BLaER1 (cell line): ENCODE results near the gene RTP2.

Experiments used
- H3K27ac ChIP-seq: shearing (Covaris generic); formaldehyde crosslinking; 2 replicates; pipeline ENCODE4 v1.8.1; 2022
- H3K27me3 ChIP-seq: shearing (Covaris generic); formaldehyde crosslinking; 2 replicates; pipeline ENCODE4 v1.8.1; 2022
- H3K36me3 ChIP-seq: shearing (Covaris generic); formaldehyde crosslinking; 2 replicates; pipeline ENCODE4 v1.8.1; 2022
- H3K4me1 ChIP-seq: shearing (Covaris generic); formaldehyde crosslinking; 2 replicates; pipeline ENCODE4 v1.8.1; 2022
- H3K4me2 ChIP-seq: shearing (Covaris generic); formaldehyde crosslinking; 2 replicates; pipeline ENCODE4 v1.8.1; 2022
- H3K4me3 ChIP-seq: shearing (Covaris generic); formaldehyde crosslinking; 2 replicates; pipeline ENCODE4 v1.8.1; 2022
- H3K9ac ChIP-seq: shearing (Covaris generic); formaldehyde crosslinking; 2 replicates; pipeline ENCODE4 v1.8.1; 2022
- H3K9me3 ChIP-seq: shearing (Covaris generic); formaldehyde crosslinking; 2 replicates; pipeline ENCODE4 v1.8.1; 2022
- H4K20me1 ChIP-seq: shearing (Covaris generic); formaldehyde crosslinking; 2 replicates; pipeline ENCODE4 v1.8.1; 2022
- Cebpa-rat ChIP-seq: shearing (Covaris generic); IDR thresholded peaks from 2 replicates; pipeline ENCODE4 v1.8.1; 2022

The RTP2 gene

DNA sequence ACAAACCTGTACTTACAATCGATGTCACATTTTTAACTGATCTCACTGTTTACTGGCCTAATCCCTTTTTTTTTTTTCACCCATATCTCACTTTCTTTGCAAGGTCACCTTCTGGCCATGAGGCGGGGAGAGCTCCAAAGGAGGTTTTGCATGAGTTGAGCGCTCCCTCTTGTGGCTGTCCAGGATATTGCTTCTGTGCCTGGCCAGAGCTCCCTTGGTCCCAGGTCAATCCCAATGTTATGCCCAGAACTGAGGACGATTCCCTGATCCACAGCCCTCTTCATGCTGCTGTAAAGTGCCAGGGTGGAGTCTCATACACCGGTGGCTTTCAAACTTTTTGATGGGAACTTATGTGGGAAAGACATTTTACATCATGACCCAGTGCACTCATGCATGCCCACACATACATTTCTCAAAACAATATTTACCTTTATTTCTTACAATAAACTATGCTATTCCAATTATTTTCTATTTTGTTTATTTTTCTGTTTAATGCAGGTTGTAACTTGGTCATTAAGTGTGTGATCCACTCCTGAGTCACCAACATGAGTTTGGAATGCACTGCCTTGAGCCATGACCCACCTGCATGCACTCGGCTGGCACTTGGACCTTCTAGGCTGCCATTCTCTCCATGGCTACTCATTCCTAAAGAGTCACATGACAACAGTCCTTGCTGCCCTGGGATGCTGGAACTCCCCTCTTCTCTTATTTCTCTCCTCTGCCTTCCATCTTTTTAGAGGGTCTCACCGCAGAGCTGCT is 22.5 kb downstream of the RTP2 start:
- Histone ChIP-seq H3K36me3 (no peaks in the 10 kb centered on the region), H3K9ac (no peak overlapping the region), H3K9me3 (no peaks in the 10 kb centered on the region), H4K20me1 (no peaks in the 10 kb centered on the region), H3K4me1 (no peaks in the 10 kb centered on the region), H3K27ac (no peak overlapping the region), H3K27me3 (no peaks in the 10 kb centered on the region; the same call in 1 of the 2 replicates), H3K4me3 (no peak overlapping the region), H3K4me2 (no peak overlapping the region)
- no peak for TF ChIP-seq Cebpa-rat

DNA sequence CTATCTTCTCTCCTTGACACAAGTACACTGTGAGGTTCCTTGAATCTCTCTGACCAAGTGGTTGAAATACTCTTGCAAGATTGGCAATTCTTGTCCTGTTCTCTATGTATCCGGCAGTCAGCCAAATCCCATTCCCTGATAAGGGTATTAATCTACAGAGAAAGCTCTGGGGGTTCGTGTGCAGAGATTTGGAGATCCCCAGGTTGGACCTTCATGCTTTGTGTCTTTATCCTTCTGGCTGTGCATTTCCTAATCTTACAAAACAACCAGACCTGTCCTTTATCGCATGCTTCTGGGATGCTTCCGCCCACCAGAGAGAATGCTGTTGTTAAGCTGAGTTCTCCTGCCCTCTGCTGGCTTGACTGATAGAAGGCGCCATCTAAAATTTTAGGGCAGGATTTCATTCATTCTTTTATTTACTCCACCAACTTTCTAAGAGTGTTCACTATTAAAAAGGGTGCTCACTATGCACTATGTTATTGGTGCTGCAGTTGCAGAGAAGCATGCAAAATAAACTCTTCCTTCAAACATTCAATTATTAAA is 23.6 kb downstream of the RTP2 start:
- Histone ChIP-seq H3K4me2 (no peak overlapping the region), H3K36me3 (no peaks in the 10 kb centered on the region), H3K4me1 (no peaks in the 10 kb centered on the region), H3K9me3 (no peaks in the 10 kb centered on the region), H3K27me3 (no peaks in the 10 kb centered on the region; the same call in 1 of the 2 replicates), H4K20me1 (no peaks in the 10 kb centered on the region), H3K4me3 (no peak overlapping the region), H3K9ac (no peak overlapping the region), H3K27ac (no peak overlapping the region)
- TF ChIP-seq Cebpa-rat, result no peak

DNA sequence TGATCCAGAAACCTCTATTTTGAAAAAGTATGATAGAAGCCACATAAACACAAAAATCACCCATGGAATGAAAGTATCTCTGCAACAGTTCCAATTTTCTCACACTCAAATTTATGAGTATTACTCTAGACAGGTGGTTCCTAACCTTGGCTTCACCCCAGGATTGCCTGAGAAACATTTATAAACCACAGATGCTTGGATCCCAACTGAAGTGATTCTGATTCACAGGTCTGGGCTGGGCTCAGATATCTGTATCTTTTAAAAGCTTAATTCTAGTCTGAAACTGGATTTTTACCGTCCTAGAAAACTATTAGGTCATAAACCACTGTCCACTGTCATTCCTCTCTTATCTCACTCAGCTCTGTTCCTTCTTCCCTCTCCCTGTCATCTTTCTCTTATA is 24.8 kb downstream of the RTP2 start:
- Histone ChIP-seq H3K36me3 (no peaks in the 10 kb centered on the region), H3K4me2 (no peak overlapping the region), H3K4me1 (no peaks in the 10 kb centered on the region), H3K27ac (no peak overlapping the region), H4K20me1 (no peaks in the 10 kb centered on the region), H3K9me3 (no peaks in the 10 kb centered on the region), H3K4me3 (no peak overlapping the region), H3K9ac (no peak overlapping the region), H3K27me3 (no peaks in the 10 kb centered on the region; the same call in 1 of the 2 replicates)
- TF ChIP-seq Cebpa-rat, result no peak

DNA sequence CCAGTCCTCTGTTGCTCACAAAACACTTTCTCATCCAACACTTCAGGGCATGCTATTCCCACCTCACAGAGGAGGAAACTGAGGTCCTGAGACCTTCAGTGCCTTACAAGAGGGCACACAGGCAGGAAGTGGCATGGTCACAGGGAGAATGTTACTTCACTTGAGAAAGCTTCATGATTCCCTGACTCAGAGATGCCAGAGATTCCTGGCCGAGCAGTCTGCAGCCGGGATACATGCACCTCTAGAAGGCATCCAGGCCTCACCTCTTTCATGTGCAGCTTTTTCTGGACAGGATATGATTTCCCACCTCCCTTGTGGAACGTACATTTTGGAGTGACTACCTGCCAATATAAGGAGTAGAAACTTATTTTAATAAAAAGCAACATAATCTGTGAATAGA is 29.3 kb downstream of the RTP2 start:
- Histone ChIP-seq H3K4me3 (no peak overlapping the region), H3K4me2 (no peak overlapping the region), H3K27me3 (no peaks in the 10 kb centered on the region; the same call in 1 of the 2 replicates), H3K27ac (no peak overlapping the region), H3K4me1 (no peaks in the 10 kb centered on the region), H3K9me3 (no peaks in the 10 kb centered on the region), H4K20me1 (no peaks in the 10 kb centered on the region), H3K36me3 (no peaks in the 10 kb centered on the region), H3K9ac (no peak overlapping the region)
- no peak for TF ChIP-seq Cebpa-rat

DNA sequence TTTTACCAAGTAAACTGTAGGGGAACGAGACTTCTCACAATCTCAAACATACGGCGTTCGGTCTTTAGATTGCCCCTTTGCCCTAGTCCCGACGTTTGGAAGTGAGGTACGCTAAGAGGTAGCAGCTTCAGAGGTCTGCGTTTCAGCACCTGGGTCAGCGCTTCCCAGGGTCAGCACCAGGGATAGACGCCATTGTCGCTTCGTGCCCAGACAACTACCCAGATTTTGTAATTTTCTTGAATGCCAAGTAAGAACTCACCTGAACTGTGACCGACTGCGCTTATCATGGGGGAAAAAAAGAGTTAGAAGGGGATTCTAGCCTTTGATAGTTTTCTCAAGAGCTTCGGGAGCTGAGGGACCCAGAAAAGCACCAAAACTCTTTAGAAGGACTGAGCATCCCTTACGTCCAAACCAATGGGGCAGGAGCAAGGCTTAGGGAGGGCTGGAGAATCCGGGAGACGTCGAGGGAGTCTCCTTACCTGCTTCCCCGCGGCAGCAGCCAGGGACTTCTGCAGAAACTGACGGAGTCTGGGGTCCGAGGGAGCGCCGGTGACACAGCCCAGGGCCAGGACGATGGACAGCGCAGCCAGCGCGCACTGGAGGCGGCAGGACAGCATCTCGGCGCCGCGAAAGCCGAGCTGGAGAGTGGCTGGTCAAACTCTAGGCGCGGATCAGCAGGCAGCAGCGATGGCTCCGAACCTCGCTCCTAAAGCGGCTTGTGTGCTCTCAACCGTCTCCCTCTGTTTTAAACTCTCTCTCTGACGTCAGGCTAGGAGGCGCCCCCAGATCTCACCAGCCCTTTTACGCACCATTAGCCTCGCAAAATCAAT is 32.5 kb downstream of the RTP2 start, which contains the start of gene SST:
Gene SST (minus strand): TSS at position 720 of the 830 bp plus-strand sequence. CDS start 103 bp downstream, at position 617.
- no peaks in the 10 kb centered on the region for H3K27me3 ChIP-seq

DNA sequence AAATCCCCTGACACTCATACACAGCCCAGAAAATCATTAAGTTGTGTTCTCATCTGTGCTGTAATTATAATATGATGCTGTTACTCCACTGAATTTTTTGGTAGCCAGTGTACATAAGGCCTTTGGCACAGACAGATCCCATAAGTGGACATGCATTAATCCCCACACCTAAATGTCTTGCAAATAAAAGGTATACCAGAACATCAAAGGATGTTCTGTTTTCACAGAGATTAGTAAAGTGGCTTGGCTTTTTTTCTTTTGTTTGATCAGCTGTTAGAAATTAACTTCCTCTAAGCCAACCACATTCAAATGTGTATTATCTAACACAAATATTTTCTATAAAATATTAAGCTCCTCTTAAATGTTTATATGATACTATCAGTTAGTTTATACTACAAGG is 34.8 kb downstream of the RTP2 start:
- no peaks in the 10 kb centered on the region for H3K27me3 ChIP-seq
- no peak overlapping the region for H3K4me2 ChIP-seq
- H3K36me3 ChIP-seq, result no peaks in the 10 kb centered on the region
- no peak overlapping the region for H3K4me3 ChIP-seq
- H3K4me1 ChIP-seq, result peaks cover 6% of the 10 kb centered on the region
- no peak overlapping the region for H3K27ac ChIP-seq
- H3K9ac ChIP-seq, result no peak overlapping the region
- TF ChIP-seq Cebpa-rat, result no peak
- no peaks in the 10 kb centered on the region for H4K20me1 ChIP-seq
- no peaks in the 10 kb centered on the region for H3K9me3 ChIP-seq

More for the DNA sequence above, 32.5 kb downstream of the RTP2 start, which contains the start of gene SST:
- TF ChIP-seq Cebpa-rat, result no peak
- Histone ChIP-seq H3K27ac (no peak within 1 kb of the TSS), H3K9ac (no peak within 1 kb of the TSS), H3K9me3 (no peaks in the 10 kb centered on the region), H3K4me1 (no peaks in the 10 kb centered on the region), H3K36me3 (no peaks in the 10 kb centered on the region), H3K4me2 (no peak within 1 kb of the TSS), H3K4me3 (no peak within 1 kb of the TSS), H4K20me1 (no peaks in the 10 kb centered on the region)

DNA sequence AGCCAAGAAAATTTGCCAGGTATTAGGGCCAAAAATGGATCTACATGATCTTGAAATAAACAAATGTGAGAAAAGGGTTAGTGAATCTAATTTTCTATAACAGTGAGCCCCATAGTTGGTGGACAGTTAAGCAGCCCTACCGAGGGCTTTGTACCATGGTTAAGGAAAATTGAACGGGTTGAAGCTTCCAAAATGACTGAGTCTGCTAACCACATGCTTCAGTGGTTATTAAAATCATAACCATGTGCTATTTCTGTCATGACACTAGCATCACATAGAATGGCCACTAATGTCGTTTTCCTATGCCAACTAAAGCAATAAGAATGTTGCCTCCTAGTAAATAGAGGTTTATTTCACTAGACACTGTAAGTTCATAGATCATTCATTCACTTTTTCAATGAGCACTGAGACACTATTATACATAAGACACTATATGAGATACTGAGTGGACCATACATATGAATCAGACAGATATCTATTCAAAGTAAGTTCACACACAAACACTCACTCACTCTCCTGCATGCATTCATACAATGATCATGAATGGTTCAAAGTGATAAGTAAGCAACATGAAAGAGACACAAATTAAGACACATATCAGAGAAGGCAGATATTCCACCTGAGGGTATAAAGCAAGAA is 36.5 kb downstream of the RTP2 start:
- no peak overlapping the region for H3K4me3 ChIP-seq
- no peaks in the 10 kb centered on the region for H3K27me3 ChIP-seq
- no peak overlapping the region for H3K4me2 ChIP-seq
- H3K4me1 ChIP-seq, result peaks cover 6% of the 10 kb centered on the region
- TF ChIP-seq Cebpa-rat, result no peak
- no peak overlapping the region for H3K27ac ChIP-seq
- no peaks in the 10 kb centered on the region for H3K36me3 ChIP-seq
- no peaks in the 10 kb centered on the region for H4K20me1 ChIP-seq
- H3K9ac ChIP-seq, result no peak overlapping the region
- no peaks in the 10 kb centered on the region for H3K9me3 ChIP-seq

DNA sequence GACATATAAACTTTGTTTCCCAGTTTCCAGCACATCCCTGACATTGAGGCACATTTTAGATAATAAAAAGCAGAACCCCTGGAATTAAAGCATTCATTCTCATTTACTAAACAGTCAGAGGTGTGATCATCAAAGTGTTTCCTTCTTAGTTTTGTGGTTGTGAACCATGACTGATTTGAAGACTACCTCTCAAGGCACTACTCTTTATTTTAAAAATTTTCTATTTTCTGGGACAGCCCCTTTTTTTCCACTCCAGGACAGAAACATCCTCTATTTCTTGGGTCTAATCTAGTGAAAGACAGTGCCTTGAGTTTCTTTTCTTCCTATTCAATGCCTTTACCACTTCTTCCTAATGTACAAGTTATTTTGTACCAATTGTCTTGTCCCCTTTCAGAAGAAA is 37.3 kb downstream of the RTP2 start:
- Histone ChIP-seq H3K36me3 (no peaks in the 10 kb centered on the region), H3K27me3 (no peaks in the 10 kb centered on the region), H4K20me1 (no peaks in the 10 kb centered on the region), H3K4me1 (peaks cover 6% of the 10 kb centered on the region), H3K9me3 (no peaks in the 10 kb centered on the region), H3K4me2 (no peak overlapping the region), H3K4me3 (no peak overlapping the region), H3K9ac (no peak overlapping the region), H3K27ac (no peak overlapping the region)
- no peak for TF ChIP-seq Cebpa-rat

DNA sequence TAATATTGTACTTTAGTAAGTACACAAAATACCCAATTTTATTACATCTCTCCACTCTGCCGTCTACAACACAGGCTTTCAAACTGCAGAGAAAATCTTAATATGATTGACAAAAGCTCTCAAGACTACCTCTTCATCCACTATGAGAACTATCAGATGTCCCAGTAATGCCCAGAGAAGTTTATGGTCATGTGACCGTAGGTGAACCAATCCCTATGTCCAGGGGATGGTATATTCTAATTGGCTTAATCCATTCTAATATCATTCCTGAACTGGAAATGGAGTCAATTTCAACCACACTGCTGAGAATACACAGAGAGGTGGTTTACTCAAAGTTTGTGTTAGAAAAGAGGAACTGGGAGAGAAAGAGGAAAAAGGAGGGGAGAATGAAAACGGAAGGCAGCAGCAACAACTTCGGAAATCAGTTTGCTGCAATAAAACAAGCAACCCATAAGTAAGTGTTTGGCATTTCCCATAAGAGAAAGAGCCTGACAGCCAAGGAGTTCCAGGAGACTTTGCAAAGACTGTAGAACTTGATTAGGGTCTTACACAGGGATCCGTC is 39.4 kb downstream of the RTP2 start:
- Histone ChIP-seq H3K4me2 (peak overlapping the region; percentile 10; the same call in 1 of the 2 replicates), H3K36me3 (no peaks in the 10 kb centered on the region), H3K4me3 (no peak overlapping the region), H3K27me3 (no peaks in the 10 kb centered on the region), H3K4me1 (peaks cover 6% of the 10 kb centered on the region), H3K9ac (no peak overlapping the region), H4K20me1 (no peaks in the 10 kb centered on the region), H3K9me3 (no peaks in the 10 kb centered on the region), H3K27ac (no peak overlapping the region)
- no peak for TF ChIP-seq Cebpa-rat
